ENCODE data around the gene PCDHB10.
"Not testable (repeated sequence)": the region's sequence is repeated elsewhere in the genome, so short reads cannot be mapped to it uniquely, and the experiment has no call there.

PCDHB10 gene

DNA sequence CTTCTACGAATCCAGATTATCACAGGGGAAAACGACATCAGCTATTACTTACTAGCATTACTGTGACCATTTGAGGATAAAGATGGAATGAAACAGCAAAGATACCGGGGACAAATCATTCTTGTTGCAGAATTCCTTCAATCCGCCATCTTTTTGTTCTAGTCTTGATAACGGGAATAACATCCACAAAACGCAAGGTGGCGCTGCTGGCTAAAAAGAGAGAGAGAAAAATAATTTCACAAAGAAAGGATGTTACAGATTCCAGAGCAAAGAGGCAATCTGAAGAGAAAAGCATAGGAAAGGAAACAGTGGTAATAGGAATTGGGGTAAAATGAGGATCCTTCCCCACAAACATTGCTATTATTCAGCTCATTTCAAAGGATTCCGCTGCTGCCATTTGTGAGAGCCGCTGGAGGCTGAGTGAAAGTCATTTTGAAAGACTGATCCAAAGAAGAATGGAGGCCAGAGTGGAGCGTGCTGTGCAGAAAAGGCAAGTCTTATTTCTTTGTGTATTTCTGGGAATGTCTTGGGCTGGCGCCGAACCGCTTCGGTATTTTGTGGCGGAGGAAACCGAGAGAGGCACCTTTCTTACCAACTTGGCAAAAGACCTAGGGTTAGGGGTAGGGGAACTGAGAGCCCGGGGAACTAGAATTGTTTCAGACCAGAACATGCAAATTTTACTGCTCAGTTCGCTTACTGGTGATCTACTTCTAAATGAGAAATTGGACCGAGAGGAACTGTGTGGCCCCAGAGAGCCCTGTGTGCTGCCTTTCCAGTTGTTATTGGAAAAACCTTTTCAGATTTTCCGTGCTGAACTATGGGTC is 19.6 kb upstream of the PCDHB10 start, which contains the start of gene PCDHB7:
Gene PCDHB7 (plus strand): TSS at position 264 of the 824 bp plus-strand sequence. CDS start 192 bp downstream, at position 456.
- peak; percentile 42; the same call in 1 of the 3 replicates for ATAC-seq
- TF ChIP-seq OSR1 (CRISPR knock-in tag; IDR thresholded peaks at IDR 0.05): no peak
- no peak for TF ChIP-seq TOX (CRISPR knock-in tag; IDR thresholded peaks at IDR 0.05; ENCODE audit: borderline replicate concordance)
- TF ChIP-seq ZFP30 (CRISPR knock-in tag; IDR thresholded peaks at IDR 0.05): no peak
- TF ChIP-seq, protein P1, sequence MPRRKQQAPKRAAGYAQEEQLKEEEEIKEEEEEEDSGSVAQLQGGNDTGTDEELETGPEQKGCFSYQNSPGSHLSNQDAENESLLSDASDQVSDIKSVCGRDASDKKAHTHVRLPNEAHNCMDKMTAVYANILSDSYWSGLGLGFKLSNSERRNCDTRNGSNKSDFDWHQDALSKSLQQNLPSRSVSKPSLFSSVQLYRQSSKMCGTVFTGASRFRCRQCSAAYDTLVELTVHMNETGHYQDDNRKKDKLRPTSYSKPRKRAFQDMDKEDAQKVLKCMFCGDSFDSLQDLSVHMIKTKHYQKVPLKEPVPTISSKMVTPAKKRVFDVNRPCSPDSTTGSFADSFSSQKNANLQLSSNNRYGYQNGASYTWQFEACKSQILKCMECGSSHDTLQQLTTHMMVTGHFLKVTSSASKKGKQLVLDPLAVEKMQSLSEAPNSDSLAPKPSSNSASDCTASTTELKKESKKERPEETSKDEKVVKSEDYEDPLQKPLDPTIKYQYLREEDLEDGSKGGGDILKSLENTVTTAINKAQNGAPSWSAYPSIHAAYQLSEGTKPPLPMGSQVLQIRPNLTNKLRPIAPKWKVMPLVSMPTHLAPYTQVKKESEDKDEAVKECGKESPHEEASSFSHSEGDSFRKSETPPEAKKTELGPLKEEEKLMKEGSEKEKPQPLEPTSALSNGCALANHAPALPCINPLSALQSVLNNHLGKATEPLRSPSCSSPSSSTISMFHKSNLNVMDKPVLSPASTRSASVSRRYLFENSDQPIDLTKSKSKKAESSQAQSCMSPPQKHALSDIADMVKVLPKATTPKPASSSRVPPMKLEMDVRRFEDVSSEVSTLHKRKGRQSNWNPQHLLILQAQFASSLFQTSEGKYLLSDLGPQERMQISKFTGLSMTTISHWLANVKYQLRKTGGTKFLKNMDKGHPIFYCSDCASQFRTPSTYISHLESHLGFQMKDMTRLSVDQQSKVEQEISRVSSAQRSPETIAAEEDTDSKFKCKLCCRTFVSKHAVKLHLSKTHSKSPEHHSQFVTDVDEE (CRISPR knock-in tag; IDR thresholded peaks at IDR 0.05): no peak
- TF ChIP-seq ZNF70 (CRISPR knock-in tag; IDR thresholded peaks at IDR 0.05): no peak

DNA sequence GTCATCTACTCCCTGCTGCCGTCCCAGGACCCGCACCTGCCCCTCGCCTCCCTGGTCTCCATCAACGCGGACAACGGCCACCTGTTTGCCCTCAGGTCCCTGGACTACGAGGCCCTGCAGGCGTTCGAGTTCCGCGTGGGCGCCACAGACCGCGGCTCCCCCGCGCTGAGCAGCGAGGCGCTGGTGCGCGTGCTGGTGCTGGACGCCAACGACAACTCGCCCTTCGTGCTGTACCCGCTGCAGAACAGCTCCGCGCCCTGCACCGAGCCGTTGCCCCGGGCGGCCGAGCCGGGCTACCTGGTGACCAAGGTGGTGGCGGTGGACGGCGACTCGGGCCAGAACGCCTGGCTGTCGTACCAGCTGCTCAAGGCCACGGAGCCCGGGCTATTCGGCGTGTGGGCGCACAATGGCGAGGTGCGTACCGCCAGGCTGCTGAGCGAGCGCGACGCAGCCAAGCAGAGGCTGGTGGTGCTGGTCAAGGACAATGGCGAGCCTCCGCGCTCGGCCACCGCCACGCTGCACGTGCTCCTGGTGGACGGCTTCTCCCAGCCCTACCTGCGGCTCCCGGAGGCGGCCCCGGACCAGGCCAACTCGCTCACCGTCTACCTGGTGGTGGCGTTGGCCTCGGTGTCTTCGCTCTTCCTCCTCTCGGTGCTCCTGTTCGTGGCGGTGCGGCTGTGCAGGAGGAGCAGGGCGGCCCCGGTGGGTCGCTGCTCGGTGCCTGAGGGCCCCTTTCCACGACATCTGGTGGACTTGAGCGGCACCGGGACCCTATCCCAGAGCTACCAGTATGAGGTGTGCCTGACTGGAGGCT is 17.7 kb upstream of the PCDHB10 start:
- ATAC-seq: not testable (repeated sequence)

DNA sequence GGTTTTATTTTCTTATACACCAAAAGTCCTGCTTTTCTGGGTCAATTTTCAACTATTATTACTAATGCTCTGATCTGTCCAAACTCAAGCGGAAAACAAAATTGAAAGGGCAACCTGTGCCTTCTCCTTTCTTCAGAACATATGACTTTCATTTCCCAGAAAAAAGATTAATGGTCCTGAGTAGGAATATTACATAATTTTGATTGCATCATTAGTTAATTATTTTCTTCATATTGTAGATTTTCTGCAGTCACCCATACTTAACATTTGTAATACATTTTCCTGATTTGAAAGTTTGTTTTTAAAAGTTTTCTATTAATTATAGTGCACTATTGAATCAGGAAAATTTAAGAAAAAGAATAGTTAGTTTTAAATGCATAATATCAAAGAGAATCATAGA is 16.2 kb upstream of the PCDHB10 start:
- no peak for ATAC-seq
- TF ChIP-seq ARNTL (CRISPR knock-in tag; IDR thresholded peaks at IDR 0.05; ENCODE audit: borderline replicate concordance, low read depth) (no peak), ZNF565 (CRISPR knock-in tag; conservative IDR thresholded peaks at IDR 0.05; ENCODE audit: low read depth) (no peak), ISL1 (CRISPR knock-in tag; IDR thresholded peaks at IDR 0.05) (no peak), TCF4 (CRISPR knock-in tag; IDR thresholded peaks at IDR 0.05; ENCODE audit: borderline replicate concordance) (no peak), RARB (CRISPR knock-in tag; IDR thresholded peaks at IDR 0.05) (no peak), ZNF70 (CRISPR knock-in tag; IDR thresholded peaks at IDR 0.05) (no peak), ZFP30 (CRISPR knock-in tag; IDR thresholded peaks at IDR 0.05) (no peak), CSDC2 (CRISPR knock-in tag; IDR thresholded peaks at IDR 0.05) (no peak), ESRRG (CRISPR knock-in tag; IDR thresholded peaks at IDR 0.05) (no peak), BACH2 (CRISPR knock-in tag; IDR thresholded peaks at IDR 0.05; ENCODE audit: borderline replicate concordance) (no peak), TOX (CRISPR knock-in tag; IDR thresholded peaks at IDR 0.05; ENCODE audit: borderline replicate concordance) (no peak)
- TF ChIP-seq, protein P2, sequence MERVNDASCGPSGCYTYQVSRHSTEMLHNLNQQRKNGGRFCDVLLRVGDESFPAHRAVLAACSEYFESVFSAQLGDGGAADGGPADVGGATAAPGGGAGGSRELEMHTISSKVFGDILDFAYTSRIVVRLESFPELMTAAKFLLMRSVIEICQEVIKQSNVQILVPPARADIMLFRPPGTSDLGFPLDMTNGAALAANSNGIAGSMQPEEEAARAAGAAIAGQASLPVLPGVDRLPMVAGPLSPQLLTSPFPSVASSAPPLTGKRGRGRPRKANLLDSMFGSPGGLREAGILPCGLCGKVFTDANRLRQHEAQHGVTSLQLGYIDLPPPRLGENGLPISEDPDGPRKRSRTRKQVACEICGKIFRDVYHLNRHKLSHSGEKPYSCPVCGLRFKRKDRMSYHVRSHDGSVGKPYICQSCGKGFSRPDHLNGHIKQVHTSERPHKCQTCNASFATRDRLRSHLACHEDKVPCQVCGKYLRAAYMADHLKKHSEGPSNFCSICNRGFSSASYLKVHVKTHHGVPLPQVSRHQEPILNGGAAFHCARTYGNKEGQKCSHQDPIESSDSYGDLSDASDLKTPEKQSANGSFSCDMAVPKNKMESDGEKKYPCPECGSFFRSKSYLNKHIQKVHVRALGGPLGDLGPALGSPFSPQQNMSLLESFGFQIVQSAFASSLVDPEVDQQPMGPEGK (CRISPR knock-in tag; IDR thresholded peaks at IDR 0.05; ENCODE audit: borderline replicate concordance): no peak
- TF ChIP-seq, protein P1 (CRISPR knock-in tag; IDR thresholded peaks at IDR 0.05): no peak
- TF ChIP-seq, protein P3, sequence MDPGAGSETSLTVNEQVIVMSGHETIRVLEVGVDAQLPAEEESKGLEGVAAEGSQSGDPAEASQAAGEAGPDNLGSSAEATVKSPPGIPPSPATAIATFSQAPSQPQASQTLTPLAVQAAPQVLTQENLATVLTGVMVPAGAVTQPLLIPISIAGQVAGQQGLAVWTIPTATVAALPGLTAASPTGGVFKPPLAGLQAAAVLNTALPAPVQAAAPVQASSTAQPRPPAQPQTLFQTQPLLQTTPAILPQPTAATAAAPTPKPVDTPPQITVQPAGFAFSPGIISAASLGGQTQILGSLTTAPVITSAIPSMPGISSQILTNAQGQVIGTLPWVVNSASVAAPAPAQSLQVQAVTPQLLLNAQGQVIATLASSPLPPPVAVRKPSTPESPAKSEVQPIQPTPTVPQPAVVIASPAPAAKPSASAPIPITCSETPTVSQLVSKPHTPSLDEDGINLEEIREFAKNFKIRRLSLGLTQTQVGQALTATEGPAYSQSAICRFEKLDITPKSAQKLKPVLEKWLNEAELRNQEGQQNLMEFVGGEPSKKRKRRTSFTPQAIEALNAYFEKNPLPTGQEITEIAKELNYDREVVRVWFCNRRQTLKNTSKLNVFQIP (CRISPR knock-in tag; IDR thresholded peaks at IDR 0.05; ENCODE audit: borderline replicate concordance, low read depth): no peak
- TF ChIP-seq, protein P4, sequence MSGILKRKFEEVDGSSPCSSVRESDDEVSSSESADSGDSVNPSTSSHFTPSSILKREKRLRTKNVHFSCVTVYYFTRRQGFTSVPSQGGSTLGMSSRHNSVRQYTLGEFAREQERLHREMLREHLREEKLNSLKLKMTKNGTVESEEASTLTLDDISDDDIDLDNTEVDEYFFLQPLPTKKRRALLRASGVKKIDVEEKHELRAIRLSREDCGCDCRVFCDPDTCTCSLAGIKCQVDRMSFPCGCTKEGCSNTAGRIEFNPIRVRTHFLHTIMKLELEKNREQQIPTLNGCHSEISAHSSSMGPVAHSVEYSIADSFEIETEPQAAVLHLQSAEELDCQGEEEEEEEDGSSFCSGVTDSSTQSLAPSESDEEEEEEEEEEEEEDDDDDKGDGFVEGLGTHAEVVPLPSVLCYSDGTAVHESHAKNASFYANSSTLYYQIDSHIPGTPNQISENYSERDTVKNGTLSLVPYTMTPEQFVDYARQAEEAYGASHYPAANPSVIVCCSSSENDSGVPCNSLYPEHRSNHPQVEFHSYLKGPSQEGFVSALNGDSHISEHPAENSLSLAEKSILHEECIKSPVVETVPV (CRISPR knock-in tag; IDR thresholded peaks at IDR 0.05): no peak

DNA sequence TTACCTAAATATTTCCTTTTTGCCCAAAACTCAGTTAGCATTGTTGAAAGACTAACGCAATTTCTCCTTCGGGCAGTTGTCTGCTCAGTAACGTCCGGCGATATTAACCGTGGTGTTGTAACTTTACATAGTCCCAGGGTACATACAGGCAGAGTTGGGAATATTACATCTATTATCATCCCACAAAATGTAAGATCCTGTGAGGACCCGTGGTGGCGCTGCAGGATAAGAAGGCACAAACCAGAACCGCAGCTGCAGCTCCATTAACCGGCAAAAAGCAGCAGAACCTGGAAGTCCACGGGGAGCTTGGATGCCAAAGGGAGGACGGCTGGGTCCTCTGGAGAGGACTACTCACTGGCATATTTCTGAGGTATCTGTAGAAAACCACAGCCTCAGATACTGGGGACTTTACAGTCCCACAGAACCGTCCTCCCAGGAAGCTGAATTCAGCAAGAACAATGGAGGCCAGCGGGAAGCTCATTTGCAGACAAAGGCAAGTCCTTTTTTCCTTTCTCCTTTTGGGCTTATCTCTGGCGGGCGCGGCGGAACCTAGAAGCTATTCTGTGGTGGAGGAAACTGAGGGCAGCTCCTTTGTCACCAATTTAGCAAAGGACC is 14.5 kb upstream of the PCDHB10 start, which contains the start of gene PCDHB8:
Gene PCDHB8 (plus strand): TSS at position 214 of the 615 bp plus-strand sequence. CDS start 245 bp downstream, at position 459.
- ATAC-seq: peak; percentile 88

DNA sequence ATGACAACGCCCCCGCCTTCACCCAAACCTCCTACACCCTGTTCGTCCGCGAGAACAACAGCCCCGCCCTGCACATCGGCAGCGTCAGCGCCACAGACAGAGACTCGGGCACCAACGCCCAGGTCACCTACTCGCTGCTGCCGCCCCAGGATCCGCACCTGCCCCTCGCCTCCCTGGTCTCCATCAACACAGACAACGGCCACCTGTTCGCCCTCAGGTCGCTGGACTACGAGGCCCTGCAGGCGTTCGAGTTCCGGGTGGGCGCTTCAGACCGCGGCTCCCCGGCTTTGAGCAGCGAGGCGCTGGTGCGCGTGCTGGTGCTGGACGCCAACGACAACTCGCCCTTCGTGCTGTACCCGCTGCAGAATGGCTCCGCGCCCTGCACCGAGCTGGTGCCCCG is 12.8 kb upstream of the PCDHB10 start:
- ATAC-seq: not testable (repeated sequence)

DNA sequence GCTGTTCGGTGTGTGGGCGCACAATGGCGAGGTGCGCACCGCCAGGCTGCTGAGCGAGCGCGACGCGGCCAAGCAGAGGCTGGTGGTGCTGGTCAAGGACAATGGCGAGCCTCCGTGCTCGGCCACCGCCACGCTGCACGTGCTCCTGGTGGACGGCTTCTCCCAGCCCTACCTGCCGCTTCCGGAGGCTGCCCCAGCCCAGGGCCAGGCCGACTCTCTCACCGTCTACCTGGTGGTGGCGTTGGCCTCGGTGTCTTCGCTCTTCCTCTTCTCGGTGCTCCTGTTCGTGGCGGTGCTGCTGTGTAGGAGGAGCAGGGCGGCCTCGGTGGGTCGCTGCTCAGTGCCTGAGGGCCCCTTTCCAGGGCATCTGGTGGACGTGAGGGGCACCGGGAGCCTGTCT is 12.3 kb upstream of the PCDHB10 start:
- ATAC-seq: not testable (repeated sequence)
